ENCODE results near the gene UBB.

DNA sequence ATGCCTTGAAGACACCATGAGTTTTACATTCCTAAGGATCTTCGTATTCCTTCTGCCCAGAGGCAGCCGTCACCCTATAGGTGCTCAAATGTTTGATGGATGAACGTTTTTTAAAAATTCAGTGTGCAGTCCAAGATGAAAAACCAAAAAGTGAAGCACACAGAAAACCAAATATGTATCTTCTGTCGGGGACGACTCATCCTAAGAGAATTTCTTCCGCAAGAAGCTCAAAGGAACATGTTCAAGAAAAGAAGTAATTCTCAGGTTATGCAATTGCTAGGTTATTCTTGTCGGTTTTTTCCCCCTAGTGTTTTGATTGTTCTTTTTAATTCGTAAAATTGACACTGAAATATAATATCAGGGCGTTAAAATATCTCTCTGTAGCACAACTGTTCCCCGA, 29.1 kb upstream of the UBB start:
- TF ChIP-seq, protein P1, sequence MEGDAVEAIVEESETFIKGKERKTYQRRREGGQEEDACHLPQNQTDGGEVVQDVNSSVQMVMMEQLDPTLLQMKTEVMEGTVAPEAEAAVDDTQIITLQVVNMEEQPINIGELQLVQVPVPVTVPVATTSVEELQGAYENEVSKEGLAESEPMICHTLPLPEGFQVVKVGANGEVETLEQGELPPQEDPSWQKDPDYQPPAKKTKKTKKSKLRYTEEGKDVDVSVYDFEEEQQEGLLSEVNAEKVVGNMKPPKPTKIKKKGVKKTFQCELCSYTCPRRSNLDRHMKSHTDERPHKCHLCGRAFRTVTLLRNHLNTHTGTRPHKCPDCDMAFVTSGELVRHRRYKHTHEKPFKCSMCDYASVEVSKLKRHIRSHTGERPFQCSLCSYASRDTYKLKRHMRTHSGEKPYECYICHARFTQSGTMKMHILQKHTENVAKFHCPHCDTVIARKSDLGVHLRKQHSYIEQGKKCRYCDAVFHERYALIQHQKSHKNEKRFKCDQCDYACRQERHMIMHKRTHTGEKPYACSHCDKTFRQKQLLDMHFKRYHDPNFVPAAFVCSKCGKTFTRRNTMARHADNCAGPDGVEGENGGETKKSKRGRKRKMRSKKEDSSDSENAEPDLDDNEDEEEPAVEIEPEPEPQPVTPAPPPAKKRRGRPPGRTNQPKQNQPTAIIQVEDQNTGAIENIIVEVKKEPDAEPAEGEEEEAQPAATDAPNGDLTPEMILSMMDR (IDR thresholded peaks at IDR 0.05; ENCODE audit: poor library complexity, severe bottlenecking), result no peak
- TF ChIP-seq EZH2 (IDR thresholded peaks at IDR 0.05; ENCODE audit: borderline replicate concordance, insufficient read depth, low read length, poor library complexity, severe bottlenecking) (no peak), RAD21 (conservative IDR thresholded peaks at IDR 0.05) (no peak), EP300 (conservative IDR thresholded peaks at IDR 0.05; ENCODE audit: poor library complexity, severe bottlenecking) (no peak), SMC3 (conservative IDR thresholded peaks at IDR 0.05; ENCODE audit: poor library complexity) (no peak)
